Loucy (cell line): ENCODE results near the gene HADHA.

ENCODE experiments used
- H2AFZ ChIP-seq: fragments of 200-600 bp; sonication (generic); 2 replicates; pipeline ENCODE4 v1.6.0; 2016; ENCODE audit warnings: antibody characterized with exemption, mild to moderate bottlenecking, low read length, moderate library complexity
- H3F3A ChIP-seq: fragments of 200-600 bp; 2 replicates; pipeline ENCODE4 v1.6.0; 2016; ENCODE audit warnings: antibody characterized with exemption, low read depth, mild to moderate bottlenecking
- H3K27me3 ChIP-seq: fragments of 200-600 bp; sonication (generic); 2 replicates; pipeline ENCODE4 v1.6.1; 2014; ENCODE audit warnings: low read length, mild to moderate bottlenecking; ENCODE audit not compliant: insufficient read depth, poor library complexity, severe bottlenecking
- H3K36me3 ChIP-seq: fragments of 200-600 bp; sonication (generic); 2 replicates; pipeline ENCODE4 v1.6.1; 2016; ENCODE audit warnings: low read length; ENCODE audit not compliant: insufficient read depth
- H3K4me1 ChIP-seq: fragments of 200-600 bp; sonication (generic); 2 replicates; pipeline ENCODE4 v1.5.1; 2014; ENCODE audit warnings: low read length, mild to moderate bottlenecking; ENCODE audit not compliant: insufficient read depth, poor library complexity, severe bottlenecking
- H3K4me2 ChIP-seq: fragments of 200-600 bp; sonication (generic); 2 replicates; pipeline ENCODE4 v1.6.0; 2014; ENCODE audit warnings: antibody characterized with exemption, low read length, low read depth, mild to moderate bottlenecking; ENCODE audit not compliant: poor library complexity, severe bottlenecking
- H3K4me3 ChIP-seq: fragments of 200-600 bp; sonication (generic); 2 replicates; pipeline ENCODE4 v1.5.1; 2014; ENCODE audit warnings: low read length, mild to moderate bottlenecking, mixed read lengths; ENCODE audit not compliant: poor library complexity, severe bottlenecking
- H3K79me2 ChIP-seq: fragments of 200-600 bp; sonication (generic); 2 replicates; pipeline ENCODE4 v1.6.1; 2014; ENCODE audit warnings: low read length; ENCODE audit not compliant: insufficient read depth
- H3K9ac ChIP-seq: fragments of 200-600 bp; sonication (generic); 2 replicates; pipeline ENCODE4 v1.6.0; 2014; ENCODE audit warnings: mild to moderate bottlenecking, low read depth, low read length, moderate library complexity; ENCODE audit not compliant: poor library complexity, severe bottlenecking
- H3K9me2 ChIP-seq: fragments of 200-600 bp; sonication (generic); replicated peaks from 2 replicates; pipeline ENCODE4 v1.6.1; 2016; ENCODE audit warnings: low read depth, low read length, mixed read lengths
- H3K9me3 ChIP-seq: fragments of 200-600 bp; sonication (generic); 2 replicates; pipeline ENCODE4 v1.6.1; 2014; ENCODE audit warnings: mild to moderate bottlenecking, antibody characterized with exemption, low read length, low read depth; ENCODE audit not compliant: insufficient read depth
- H4K20me1 ChIP-seq: fragments of 200-600 bp; sonication (generic); 2 replicates; pipeline ENCODE4 v1.6.0; 2014; ENCODE audit warnings: antibody characterized with exemption, low read length, mild to moderate bottlenecking; ENCODE audit not compliant: insufficient read depth, poor library complexity, severe bottlenecking
- EZH2phosphoT487 ChIP-seq: fragments of 200-600 bp; IDR thresholded peaks from 2 replicates; pipeline ENCODE4 v1.6.1; 2018; ENCODE audit warnings: antibody characterized with exemption, mild to moderate bottlenecking, moderate library complexity, borderline replicate concordance
- TF ChIP-seq, protein P1 (sequence below): fragments of 200-600 bp; sonication (generic); conservative IDR thresholded peaks from 2 replicates; pipeline ENCODE4 v1.5.1; 2014; ENCODE audit warnings: mild to moderate bottlenecking, antibody characterized with exemption, low read length

HADHA gene

DNA sequence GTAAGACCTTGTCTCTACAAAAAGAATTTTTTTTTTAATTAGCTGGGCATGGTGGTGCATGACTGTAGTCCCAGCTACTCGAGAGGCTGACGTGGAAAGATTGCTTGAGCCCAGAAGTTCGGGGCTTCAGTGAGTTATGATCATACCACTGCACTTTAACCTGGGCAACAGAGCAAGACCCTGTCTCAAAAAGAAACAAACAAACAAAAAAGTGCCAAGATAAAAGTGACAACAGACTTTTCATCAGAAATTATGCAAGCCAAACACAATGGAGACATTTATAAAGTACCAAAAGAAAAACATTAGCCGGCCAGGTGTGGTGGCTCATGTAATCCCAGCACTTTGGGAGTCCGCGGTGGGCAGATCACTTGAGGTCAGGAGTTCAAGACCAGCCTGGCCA, 26.7 kb downstream of the HADHA start:
- no peaks in the 10 kb centered on the region for H4K20me1 ChIP-seq
- no peaks in the 10 kb centered on the region for H3K27me3 ChIP-seq
- no peak overlapping the region for H2AFZ ChIP-seq
- no peaks in the 10 kb centered on the region for H3K4me1 ChIP-seq
- no peak for TF ChIP-seq EZH2phosphoT487
- TF ChIP-seq, protein P1, sequence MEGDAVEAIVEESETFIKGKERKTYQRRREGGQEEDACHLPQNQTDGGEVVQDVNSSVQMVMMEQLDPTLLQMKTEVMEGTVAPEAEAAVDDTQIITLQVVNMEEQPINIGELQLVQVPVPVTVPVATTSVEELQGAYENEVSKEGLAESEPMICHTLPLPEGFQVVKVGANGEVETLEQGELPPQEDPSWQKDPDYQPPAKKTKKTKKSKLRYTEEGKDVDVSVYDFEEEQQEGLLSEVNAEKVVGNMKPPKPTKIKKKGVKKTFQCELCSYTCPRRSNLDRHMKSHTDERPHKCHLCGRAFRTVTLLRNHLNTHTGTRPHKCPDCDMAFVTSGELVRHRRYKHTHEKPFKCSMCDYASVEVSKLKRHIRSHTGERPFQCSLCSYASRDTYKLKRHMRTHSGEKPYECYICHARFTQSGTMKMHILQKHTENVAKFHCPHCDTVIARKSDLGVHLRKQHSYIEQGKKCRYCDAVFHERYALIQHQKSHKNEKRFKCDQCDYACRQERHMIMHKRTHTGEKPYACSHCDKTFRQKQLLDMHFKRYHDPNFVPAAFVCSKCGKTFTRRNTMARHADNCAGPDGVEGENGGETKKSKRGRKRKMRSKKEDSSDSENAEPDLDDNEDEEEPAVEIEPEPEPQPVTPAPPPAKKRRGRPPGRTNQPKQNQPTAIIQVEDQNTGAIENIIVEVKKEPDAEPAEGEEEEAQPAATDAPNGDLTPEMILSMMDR: no peak
- H3K9me3 ChIP-seq: no peaks in the 10 kb centered on the region
- peaks cover 73% of the 10 kb centered on the region for H3K36me3 ChIP-seq
- H3K79me2 ChIP-seq: no peaks in the 10 kb centered on the region
- no peak overlapping the region for H3K9ac ChIP-seq
- H3K4me2 ChIP-seq: no peak overlapping the region
- no peak overlapping the region for H3K4me3 ChIP-seq
- H3F3A ChIP-seq: no peaks in the 10 kb centered on the region
- no peaks in the 10 kb centered on the region for H3K9me2 ChIP-seq

DNA sequence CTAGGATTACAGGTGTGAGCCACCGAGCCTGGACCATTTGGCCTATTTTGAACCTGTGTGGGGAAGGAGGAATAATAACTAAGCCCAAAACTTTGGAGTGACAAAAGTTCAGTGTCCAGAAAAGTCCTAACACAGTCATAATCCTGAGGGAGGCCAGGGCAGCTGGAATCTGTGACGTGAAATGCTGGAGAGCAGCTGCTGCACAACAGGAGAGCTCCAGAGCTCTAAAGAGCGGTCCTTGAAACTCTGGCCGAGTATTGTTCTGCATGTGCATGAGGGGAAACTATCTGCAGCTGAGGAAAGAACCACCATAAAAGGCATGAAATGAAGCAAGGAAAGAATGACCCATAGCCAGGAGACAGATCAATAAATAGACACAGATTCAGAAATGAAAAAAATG, 27.8 kb downstream of the HADHA start:
- H3K36me3 ChIP-seq: peaks cover 78% of the 10 kb centered on the region
- H4K20me1 ChIP-seq: no peaks in the 10 kb centered on the region

DNA sequence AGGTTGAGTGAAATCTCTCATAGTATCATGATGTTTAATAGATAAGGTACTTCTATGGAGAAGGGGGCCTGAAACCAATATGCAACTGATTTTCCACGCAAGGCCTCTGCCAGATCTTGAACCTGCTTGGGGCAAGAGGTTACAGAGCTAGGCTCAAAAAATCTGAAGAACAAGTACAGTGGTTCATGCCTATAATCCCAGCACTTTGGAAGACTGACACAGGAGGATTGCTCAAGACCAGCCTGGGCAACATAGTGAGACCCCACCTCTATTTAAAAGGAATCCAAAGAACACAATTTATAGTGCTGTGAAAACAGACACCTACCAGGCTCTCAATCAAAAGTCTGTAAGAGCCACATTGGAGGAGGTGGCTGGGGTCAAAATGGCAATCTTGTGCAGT, 28.6 kb downstream of the HADHA start:
- H3K4me2 ChIP-seq: no peak overlapping the region
- H3K4me3 ChIP-seq: no peak overlapping the region
- H3K9me2 ChIP-seq: no peaks in the 10 kb centered on the region
- H3K36me3 ChIP-seq: peaks cover 81% of the 10 kb centered on the region
- no peak for TF ChIP-seq EZH2phosphoT487
- TF ChIP-seq, protein P1: no peak
- no peak overlapping the region for H3K9ac ChIP-seq
- no peaks in the 10 kb centered on the region for H3F3A ChIP-seq
- H3K79me2 ChIP-seq: no peaks in the 10 kb centered on the region
- no peaks in the 10 kb centered on the region for H3K9me3 ChIP-seq
- no peaks in the 10 kb centered on the region for H4K20me1 ChIP-seq
- no peak overlapping the region for H2AFZ ChIP-seq
- H3K27me3 ChIP-seq: no peaks in the 10 kb centered on the region
- H3K4me1 ChIP-seq: no peaks in the 10 kb centered on the region

More for the DNA sequence above, 27.8 kb downstream of the HADHA start:
- TF ChIP-seq EZH2phosphoT487: no peak
- TF ChIP-seq, protein P1: no peak
- H3K79me2 ChIP-seq: no peaks in the 10 kb centered on the region
- no peak overlapping the region for H2AFZ ChIP-seq
- H3K9me3 ChIP-seq: no peaks in the 10 kb centered on the region
- H3K4me3 ChIP-seq: no peak overlapping the region
- no peaks in the 10 kb centered on the region for H3K4me1 ChIP-seq
- H3K9me2 ChIP-seq: no peaks in the 10 kb centered on the region
- no peaks in the 10 kb centered on the region for H3F3A ChIP-seq
- H3K4me2 ChIP-seq: no peak overlapping the region
- no peaks in the 10 kb centered on the region for H3K27me3 ChIP-seq
- no peak overlapping the region for H3K9ac ChIP-seq
